NCI-H345 treated with DMSO at 0.1 percent for 48 hours (cell line): ENCODE results near the gene TMEM259.

Experiments
- DNase-seq: peaks from one replicate; lab custom pipeline; 2025; ENCODE audit not compliant: unreplicated experiment; lab: John Stamatoyannopoulos, UW

Gene TMEM259

DNA sequence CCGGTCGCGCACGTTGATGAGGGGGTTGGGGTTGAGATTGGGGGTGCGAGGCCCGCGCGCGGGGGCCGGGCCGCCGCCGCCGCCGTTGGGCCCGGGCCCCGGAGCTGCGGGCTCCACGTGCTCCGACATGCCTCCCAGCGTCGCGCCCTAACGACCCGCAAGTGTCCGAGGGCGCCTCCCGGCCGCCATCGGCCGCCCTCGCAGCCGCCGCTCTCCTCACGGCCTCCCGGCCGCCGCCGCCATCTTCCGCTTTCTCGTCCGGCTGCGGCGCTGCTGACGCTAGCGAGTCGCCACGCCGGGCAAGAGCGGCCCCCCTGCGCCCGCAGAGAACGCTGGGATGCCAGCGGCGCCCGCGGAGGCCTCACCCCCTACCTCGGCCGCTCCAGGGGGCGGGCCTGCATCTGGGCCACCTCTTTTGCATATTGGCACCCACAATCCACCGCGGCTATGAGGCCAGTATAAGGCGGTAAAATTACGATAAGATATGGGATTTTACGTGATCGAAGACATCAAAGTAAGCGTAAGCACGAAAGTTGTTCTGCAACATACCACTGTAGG lies at the start of gene TMEM259:
Gene TMEM259, minus strand, starts transcription at position 256 of the 558 bp plus-strand sequence. Its CDS starts 127 bp downstream, at position 129.
- DNase-seq, result peak; percentile 93

DNA sequence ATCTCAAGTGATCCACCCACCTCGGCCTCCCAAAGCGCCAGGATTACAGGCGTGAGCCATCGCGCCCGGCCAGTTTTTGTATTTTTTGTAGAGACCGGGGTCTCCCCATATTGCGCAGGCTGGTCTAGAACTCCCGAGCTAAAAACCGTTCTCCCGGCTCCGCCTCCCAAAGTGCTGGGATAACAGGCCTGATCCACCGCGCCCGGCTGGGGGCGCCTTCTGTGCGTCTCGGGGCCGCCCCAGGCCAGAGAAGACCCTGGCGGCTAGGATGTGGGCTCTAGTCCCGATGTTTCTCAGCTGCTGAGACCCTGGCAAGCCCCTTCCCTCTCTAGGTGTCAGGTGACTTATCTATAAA lies 49.6 kb upstream of the TMEM259 start:
- DNase-seq, result no peak

DNA sequence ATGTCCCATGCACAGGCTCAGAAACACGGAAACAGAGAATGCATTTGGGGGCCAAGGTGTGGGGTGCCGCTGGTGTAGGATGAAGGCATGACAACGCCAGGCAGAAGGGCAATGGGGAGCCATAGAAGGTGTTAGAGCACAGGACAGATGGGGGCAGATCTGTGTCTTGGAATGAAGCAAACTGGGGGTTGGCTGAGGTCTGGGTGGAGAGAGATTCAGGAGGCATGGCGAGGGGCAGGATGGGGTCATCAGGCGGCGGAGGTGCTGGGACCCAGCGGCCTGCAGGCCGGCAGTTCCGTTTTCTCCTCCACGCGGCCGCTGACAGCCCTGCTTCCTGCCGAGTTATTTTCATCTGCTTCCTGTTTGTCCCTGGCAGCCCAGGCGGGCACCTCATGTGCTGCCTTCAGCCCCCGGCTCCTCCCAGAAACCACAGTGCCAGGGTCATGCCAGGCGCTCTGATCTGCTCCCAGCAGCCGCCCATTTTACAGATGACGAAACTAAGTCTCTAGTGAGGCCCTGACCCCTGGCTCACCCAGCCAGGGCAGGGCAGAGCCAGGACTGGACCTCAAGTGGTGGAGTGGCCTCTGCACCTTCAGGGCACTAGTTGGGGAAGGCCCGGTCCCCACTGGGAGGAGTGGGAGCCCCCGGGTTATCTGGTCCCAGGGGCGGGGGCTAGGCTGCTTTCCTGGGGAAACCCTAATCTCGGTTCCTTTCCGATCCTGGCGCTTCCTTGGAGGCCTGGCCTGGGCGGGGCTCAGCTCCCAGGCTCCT lies 48.3 kb upstream of the TMEM259 start:
- no peak for DNase-seq

DNA sequence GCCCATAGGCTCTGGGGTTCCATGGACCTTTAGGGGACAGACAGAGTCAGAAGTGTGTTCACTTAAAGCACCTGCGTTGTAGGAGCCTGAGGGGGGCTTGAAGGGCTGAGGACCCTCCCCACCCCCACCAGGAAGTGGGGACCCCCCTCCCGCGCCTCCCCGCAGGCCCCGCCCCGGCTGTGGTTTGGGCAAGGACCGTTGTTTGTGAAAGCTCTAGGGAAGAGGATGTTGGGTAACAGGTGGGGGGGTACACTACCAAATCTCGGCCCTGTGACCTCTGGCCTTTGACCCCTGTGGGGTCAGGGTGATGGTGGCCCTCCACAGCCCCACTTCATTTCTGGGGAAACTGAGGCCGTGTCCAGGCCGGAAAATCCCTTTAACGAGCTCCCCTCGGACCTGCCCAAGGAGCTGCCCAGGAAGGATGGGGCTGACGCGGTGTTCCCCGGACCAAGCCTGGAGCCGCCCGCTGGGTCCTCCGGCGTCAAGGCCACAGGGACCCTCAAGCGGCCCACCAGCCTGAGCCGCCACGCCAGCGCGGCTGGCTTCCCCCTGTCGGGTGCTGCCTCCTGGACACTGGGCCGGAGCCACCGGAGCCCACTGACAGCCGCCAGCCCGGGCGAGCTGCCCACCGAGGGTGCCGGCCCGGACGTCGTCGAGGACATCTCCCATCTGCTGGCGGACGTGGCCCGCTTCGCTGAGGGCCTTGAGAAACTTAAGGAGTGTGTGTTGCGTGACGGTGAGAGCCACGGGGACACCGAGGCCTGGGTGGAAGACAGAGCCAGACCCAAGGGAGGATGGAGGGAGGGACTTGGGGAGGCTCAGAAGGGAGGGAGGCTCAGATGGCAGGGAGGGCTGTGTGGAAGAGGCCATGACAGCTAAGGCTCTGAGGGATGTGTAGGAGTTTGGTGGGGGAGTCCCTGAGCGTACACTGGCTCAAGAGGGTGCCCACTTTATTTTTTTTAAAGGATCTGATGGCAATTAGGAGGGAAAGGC lies 47.4 kb upstream of the TMEM259 start:
- DNase-seq, result no peak

DNA sequence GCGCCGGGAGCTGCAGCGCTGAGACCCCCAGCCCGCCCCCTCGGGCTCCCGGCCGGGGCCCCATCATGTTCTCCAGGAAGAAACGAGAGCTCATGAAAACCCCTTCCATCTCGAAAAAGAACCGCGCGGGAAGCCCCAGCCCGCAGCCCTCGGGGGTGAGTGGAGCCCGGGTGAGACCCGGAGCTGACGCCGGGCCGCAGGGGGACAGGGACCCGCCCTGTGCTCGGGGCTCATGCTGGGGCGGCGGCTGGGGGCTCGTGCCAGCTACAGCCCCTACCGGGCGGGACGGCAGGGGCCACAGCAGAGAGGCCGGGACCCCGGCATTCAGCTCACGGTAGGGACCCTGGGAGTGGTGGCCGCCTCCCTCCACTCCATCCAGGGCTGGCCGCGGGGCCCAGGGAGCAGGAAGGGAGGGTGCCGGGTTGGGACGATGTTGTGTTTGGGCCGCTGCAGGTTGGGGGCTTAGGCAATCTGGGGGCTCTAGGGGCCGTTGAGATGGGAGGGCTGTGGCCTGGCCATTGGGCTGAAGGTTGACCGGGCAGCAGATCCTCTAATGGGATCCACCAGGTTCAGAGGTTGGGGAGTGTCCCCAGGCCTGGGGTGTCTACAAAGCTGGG lies 46.5 kb upstream of the TMEM259 start:
- no peak for DNase-seq

DNA sequence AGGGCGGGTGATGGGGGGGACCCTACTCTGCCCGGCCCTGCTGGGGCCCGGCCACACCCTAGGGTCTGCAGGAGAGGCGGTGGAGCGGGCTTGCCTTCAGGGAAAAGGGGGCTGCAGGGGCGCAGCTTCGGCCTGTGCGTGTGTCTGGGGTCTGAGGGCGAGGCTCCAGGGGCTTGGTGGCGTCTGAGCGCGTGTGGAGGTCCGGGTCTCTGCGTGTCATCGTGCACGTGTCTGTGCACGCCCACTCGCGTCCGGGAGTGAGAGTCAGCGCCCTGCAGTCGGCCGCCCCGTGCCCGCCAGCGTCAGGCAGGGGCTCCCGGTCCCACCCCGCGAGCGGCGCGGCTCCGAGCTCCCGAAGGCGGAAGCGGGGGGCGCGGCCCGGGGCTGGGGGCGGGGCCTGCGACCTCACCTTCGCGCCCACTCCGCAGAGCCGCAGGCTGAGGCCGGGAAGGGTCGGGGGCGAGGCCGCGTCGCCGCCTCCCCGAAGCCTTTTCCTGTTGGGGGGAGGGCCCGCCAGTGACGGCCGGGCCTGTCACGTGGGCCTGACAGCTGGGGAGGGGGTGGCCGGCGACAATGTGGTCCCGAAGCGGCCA lies 45.9 kb upstream of the TMEM259 start, which contains the start of gene ARHGAP45:
Gene ARHGAP45, plus strand, starts transcription at position 420 of the 593 bp plus-strand sequence. CDS start 239 bp downstream, outside the sequence.
- DNase-seq, result no peak

DNA sequence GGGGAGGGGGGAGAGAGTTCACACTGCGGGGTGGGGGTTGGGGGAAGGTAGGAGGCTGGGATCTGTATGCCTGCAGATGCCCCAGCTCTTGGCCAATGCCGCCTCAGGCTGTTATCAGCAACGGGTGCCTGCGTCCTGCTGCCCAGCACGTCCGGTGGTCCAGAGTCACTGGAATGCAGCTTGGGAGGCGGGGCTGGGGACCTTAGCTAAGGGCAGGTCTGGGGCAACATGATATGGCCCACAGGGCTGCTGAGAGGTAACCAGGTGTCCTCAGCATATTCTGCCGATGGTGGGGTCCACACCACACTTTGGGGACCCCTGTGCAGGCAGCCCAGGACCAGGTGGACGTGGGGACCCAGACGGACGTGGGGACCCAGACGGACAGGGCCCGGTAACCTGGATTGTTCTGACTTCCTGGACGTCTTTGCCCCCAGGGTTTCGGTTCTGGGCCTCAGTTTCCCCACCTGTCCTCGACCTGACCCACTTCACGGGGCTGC lies 45.4 kb upstream of the TMEM259 start:
- no peak for DNase-seq

DNA sequence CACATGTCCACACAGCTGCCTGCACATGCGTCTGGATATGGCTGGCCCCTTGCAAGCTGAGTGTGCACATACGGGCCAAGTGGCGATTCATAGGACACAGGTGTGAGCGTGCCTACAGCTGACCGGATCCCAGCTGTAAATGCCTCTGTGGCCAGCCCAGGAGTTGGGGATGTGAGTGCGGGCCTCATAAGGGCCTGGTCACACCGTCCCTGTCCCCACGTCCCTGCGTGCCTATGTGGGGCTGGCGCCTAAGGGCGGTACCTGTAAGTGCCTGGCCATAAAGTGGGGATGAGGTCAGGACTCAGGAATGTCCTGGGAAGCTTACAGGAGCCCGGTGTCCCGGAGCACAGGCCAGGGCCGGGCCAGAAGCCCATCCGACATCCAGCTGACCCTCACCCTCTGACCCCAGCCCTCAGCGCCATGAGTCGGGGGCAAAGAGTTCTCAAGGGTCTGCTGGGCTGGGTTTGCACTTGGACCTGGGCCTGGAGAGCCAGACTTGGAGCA lies 44.7 kb upstream of the TMEM259 start:
- DNase-seq, result no peak

DNA sequence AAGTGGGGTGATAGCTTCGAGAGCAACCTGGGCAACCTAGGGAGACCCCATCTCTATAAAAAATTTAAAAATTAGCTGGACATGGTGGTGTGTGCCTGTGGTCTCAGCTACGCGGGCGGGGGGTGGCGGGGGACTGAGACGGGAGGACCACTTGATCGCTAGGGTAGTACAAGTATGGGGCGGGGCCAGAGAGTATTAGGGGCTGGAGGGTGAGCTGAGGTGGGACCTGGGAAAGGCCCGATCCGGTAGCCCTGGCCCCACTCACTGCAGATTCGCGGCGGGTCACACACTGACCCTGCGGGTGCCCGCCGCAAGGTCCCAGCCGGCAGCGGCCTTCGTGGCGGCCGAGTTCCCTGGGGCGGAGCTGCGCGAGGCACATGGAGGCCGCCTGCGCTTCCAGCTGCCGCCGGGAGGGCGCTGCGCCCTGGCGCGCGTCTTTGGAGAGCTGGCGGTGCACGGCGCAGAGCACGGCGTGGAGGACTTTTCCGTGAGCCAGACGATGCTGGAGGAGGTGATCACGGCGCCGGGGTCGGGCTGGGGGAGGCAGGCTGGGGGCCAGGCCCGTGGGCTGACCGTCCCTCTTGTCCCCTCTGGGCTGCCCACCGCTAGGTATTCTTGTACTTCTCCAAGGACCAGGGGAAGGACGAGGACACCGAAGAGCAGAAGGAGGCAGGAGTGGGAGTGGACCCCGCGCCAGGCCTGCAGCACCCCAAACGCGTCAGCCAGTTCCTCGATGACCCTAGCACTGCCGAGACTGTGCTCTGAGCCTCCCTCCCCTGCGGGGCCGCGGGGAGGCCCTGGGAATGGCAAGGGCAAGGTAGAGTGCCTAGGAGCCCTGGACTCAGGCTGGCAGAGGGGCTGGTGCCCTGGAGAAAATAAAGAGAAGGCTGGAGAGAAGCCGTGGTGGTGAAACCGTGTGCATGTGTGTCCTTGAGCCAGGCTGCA lies 44.0 kb upstream of the TMEM259 start:
- no peak for DNase-seq

DNA sequence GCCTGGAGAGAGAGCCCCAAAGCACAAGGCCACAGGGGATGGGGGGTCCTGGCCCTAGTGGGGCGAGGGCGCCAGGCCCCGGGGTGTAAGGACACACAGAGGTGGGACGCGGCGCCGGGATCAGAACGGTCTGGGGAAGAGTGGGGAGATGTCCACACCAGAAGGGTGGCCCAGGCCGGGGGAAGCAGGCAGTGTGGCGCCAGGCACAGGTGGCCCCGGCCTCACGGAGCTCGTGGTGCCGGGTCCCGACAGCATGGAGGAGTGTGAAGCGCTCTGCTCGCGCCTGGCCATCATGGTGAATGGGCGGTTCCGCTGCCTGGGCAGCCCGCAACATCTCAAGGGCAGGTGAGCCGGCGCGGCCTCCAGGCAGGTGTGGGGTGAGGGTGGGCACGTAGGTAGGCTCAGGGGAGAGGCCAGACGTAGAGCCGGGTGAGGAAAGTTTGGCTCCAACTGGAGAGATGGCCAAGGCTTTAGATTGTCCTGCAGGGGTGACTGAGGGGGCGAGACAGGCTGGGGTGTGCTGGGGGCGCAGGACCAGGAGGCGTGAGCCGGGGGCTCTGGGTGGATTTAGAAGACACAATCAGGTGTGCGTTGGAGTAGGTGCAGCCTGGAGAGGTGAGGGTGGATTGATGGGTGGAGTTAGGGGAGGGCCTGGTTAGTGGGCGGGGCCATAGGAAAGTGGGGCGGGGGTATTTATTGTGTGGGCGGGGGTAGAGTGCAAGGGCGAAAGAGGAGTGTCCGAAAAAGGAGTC lies 43.2 kb upstream of the TMEM259 start:
- no peak for DNase-seq

DNA sequence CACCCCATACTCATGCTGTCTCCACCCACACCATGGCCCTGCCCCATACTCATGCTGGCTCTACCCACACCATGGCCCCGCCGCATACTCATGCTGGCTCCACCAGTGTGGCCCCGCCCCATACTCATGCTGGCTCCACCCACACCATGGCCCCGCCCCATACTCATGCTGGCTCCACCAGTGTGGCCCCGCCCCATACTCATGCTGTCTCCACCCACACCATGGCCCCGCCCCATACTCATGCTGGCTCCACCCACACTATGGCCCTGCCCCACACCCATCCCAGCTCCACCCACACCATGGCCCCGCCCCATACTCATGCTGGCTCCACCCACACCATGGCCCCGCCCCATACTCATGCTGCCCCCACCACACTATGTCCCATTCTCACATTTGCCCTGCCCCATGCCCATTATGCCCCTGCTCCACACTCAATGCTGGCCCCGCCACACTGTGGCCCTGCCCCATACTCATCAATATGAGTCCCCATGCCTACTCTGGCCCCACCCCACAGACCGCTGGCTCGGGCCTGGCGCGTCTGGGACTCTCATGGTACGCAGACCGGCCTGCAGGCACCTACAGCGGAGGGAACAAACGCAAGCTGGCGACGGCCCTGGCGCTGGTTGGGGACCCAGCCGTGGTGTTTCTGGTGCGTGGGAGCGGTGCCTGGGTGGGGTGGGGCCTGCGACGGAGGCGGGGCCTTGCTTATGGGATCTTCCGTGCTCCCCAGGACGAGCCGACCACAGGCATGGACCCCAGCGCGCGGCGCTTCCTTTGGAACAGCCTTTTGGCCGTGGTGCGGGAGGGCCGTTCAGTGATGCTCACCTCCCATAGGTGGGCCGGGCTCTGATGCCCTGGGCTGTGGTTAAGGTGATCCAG lies 42.3 kb upstream of the TMEM259 start:
- no peak for DNase-seq

DNA sequence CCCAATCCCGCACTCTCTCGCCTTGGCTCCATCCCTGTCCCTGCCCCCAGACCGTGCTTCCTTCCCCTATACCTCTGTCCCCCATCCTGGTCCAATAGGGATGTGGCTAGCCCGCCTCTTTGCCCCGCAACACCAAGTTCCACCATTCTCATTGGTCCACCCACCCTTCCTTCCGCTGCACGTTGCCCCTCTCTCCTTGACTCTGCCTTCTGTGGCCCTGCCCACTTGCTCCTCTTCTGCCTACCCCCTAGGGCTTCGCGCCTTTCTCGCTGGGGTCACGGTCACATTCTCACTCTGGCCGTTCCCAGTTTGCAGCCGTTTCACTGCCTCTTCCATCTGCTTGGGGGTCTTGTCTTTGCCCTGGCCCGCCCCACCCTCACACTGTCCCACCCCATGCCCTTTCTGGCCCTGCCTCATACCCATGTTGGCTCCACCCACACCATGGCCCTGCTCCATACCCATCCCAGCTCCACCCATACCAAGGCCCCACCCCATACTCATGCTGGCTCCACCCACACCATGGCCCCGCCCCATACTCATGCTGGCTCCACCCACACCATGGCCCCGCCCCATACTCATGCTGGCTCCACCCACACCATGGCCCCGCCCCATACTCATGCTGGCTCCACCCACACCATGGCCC lies 41.6 kb upstream of the TMEM259 start:
- DNase-seq, result no peak

DNA sequence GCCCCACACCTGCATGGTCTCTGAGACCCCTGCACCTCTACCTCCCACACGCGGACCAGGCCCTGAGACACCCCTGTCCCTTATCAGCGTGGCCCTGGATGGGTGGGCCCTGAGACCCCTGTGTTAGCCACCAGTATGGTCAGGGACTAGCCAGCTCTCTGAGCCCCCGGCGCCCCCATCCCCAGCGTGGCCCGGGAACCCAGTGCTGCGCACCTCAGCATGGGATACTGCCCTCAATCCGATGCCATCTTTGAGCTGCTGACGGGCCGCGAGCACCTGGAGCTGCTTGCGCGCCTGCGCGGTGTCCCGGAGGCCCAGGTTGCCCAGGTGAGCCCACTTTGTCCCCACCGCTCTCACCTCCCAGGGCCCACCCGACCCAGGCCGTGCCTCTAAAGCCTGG lies 41.1 kb upstream of the TMEM259 start:
- no peak for DNase-seq

DNA sequence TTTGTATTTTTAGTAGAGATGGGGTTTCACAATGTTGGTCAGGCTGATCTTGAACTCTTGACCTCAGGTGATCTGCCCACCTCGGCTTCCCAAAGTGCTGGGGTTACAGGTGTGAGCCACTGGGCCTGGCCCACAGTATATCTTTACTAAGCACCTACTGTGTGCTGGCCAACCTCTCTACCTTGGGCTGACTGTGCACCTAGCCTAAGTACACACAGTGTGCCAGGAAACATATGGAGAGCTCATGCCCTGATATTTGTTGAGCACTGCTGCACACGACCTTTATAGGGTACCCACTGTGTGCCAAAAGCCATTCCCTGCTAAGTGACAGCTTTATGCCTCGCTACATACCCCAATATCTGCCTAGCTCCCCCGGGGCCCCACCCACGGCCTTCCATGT lies 39.8 kb upstream of the TMEM259 start:
- no peak for DNase-seq

DNA sequence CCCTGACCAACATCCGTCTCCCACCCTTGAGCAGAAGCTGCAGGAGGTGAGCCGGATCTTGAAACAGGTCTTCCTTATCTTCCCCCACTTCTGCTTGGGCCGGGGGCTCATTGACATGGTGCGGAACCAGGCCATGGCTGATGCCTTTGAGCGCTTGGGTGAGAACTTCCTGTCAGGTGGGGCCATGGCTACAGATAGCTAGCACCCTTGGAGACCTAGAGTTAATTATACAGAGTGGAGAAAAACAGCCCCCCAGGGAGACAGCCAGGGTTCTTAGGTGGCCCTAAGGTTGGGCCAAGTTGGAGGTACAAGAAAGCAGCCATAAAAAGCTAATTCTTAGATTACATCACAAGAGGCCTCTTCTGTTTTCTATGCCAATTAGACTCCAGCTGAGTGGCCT lies 37.2 kb upstream of the TMEM259 start:
- DNase-seq, result no peak

DNA sequence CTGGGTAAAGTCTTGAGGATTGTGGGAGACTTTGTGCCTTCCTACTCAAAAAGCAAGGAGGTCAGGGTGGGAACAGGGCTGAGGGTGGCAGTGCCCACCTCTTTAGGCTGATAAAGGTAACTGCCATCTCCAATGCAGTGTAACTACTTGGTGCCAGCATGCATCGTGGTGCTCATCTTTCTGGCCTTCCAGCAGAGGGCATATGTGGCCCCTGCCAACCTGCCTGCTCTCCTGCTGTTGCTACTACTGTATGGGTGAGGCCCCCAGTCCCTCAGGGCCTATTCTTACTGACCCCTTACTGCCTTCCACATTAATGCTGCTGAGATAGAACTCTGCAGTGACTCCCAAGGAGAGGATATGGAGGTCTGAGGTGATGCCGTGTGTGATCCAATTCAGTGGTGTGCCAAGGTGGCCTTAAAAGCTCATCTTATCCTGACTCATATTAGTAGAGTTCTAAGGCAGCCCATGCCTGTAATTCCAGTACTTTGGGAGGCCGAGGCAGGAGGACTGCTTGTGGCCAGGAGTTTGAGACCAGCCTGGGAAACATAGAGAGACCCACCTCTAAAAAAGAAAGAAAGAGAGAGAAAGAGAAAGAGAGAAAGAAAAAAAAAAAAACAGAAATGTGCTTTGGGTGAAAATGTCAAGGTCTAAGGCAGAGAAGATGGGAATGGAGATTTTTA lies 36.4 kb upstream of the TMEM259 start:
- DNase-seq, result peak; percentile 8
